WTC11 (cell line): ENCODE measurements around the gene ARHGAP42.
"Not testable (repeated sequence)": the region's sequence is repeated elsewhere in the genome, so short reads cannot be mapped to it uniquely, and the experiment has no call there.

Experiments
- ARID4B ChIP-seq: sonication (generic); formaldehyde crosslinking; IDR thresholded peaks from 2 replicates; pipeline ENCODE4 v1.8.0; 2023; ENCODE audit warnings: missing genetic modification reagents, mild to moderate bottlenecking, borderline replicate concordance
- ZBTB21 ChIP-seq: sonication (generic); formaldehyde crosslinking; IDR thresholded peaks from 2 replicates; pipeline ENCODE4 v1.8.1; 2023; ENCODE audit warnings: mild to moderate bottlenecking, missing genetic modification reagents, borderline replicate concordance
- TF ChIP-seq, protein P1 (sequence below): fragments of 200-600 bp; IDR thresholded peaks from 2 replicates; pipeline ENCODE4 v1.8.0; 2022; ENCODE audit warnings: antibody characterized with exemption

DNA sequence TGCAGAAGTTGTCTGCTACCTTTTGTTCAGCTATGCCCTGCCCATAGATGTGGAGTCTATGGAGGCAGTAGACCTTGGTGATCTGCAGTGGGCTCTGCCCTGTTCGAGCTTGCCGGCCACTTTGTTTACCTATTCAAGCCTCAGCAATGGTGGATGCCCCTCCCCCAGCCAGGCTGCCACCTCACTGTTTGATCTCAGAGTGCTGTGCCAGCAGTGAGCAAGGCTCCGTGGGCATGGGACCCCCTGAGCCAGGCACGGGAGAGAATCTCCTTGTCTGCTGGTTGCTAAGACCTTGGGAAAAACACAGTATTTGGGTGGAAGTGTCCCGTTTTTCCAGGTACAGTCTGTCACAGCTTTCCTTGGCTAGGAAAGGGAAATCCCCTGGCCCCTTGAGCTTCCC is 214.4 kb downstream of the ARHGAP42 start:
- TF ChIP-seq, protein P1, sequence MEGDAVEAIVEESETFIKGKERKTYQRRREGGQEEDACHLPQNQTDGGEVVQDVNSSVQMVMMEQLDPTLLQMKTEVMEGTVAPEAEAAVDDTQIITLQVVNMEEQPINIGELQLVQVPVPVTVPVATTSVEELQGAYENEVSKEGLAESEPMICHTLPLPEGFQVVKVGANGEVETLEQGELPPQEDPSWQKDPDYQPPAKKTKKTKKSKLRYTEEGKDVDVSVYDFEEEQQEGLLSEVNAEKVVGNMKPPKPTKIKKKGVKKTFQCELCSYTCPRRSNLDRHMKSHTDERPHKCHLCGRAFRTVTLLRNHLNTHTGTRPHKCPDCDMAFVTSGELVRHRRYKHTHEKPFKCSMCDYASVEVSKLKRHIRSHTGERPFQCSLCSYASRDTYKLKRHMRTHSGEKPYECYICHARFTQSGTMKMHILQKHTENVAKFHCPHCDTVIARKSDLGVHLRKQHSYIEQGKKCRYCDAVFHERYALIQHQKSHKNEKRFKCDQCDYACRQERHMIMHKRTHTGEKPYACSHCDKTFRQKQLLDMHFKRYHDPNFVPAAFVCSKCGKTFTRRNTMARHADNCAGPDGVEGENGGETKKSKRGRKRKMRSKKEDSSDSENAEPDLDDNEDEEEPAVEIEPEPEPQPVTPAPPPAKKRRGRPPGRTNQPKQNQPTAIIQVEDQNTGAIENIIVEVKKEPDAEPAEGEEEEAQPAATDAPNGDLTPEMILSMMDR, result not testable (repeated sequence)
- not testable (repeated sequence) for TF ChIP-seq ARID4B, ZBTB21
